Measurements from ENCODE around the gene TRIM62. TPM values are rescaled to one million over a fixed set of nuclear protein-coding genes. Genes with fewer than 3 reads are reported as not detected.

The TRIM62 gene
- total and polyA plus RNA-seq, 4 donors, result 0.60 to 1.3 (median 1.1) TPM

- no peak overlapping the region for H3K27ac ChIP-seq (ENCODE audit: low read depth in 1 of 2, low read length in 2 of 2)
- no peaks in the 10 kb centered on the region for H3K27me3 ChIP-seq (ENCODE audit: control insufficient read depth in 4 of 4, insufficient read depth in 4 of 4, low read length in 3 of 4)
- H3K4me3 ChIP-seq (ENCODE audit: low read depth in 1 of 3, low read length in 3 of 3), result no peak overlapping the region
- no peak for DNase-seq (ENCODE audit: low spot score)
- WGBS, result 86% methylated on average over 13 of the region's 13 CpGs
- H3K9me3 ChIP-seq (ENCODE audit: control insufficient read depth in 4 of 4, low read length in 3 of 4), result no peaks in the 10 kb centered on the region
- no peaks in the 10 kb centered on the region for H3K4me1 ChIP-seq (ENCODE audit: control insufficient read depth in 4 of 4, insufficient read depth in 4 of 4, low read length in 3 of 4)
- peak; percentile 19 for TF ChIP-seq SP1 (IDR thresholded peaks at IDR 0.05)
- TF ChIP-seq NR2F2 (IDR thresholded peaks at IDR 0.05), result peak; percentile 88
- no peak for TF ChIP-seq RAD21 (IDR thresholded peaks at IDR 0.05)
- no peak overlapping the region for H3K9ac ChIP-seq (ENCODE audit: low read depth in 1 of 2, low read length in 2 of 2)
- H3K36me3 ChIP-seq (ENCODE audit: control insufficient read depth in 4 of 4, insufficient read depth in 3 of 4, low read depth in 1 of 4, low read length in 3 of 4), result no peaks in the 10 kb centered on the region
These were observed 11.2 kb downstream of the TRIM62 start for GRCh38 chr1:33170351-33171274.

GRCh38 chr1:33169290-33170055 lies 12.4 kb downstream of the TRIM62 start:
- no peak for TF ChIP-seq SP1 (IDR thresholded peaks at IDR 0.05)
- no peak for TF ChIP-seq FOXA2 (IDR thresholded peaks at IDR 0.05)
- TF ChIP-seq RAD21 (IDR thresholded peaks at IDR 0.05), result no peak
- TF ChIP-seq CTCF (IDR thresholded peaks at IDR 0.05; ENCODE audit: low read depth, low read length, missing input control), result no peak
- no peak for TF ChIP-seq REST (IDR thresholded peaks at IDR 0.05)
- no peak for TF ChIP-seq NR2F2 (IDR thresholded peaks at IDR 0.05)
- no peak for TF ChIP-seq MAX (IDR thresholded peaks at IDR 0.05)
- TF ChIP-seq RXRA (IDR thresholded peaks at IDR 0.05), result no peak
- TF ChIP-seq ZBTB33 (IDR thresholded peaks at IDR 0.05), result no peak
- no peak for TF ChIP-seq HNF4A (conservative IDR thresholded peaks at IDR 0.05)
- no peak for TF ChIP-seq HNF4G (IDR thresholded peaks at IDR 0.05)
- TF ChIP-seq TAF1 (conservative IDR thresholded peaks at IDR 0.05), result no peak
- TF ChIP-seq EGR1 (IDR thresholded peaks at IDR 0.05; ENCODE audit: low read depth in 2 of 2), result no peak
- TF ChIP-seq ATF3 (IDR thresholded peaks at IDR 0.05), result no peak
- TF ChIP-seq GABPA (IDR thresholded peaks at IDR 0.05 in 1 of 2, conservative IDR thresholded peaks at IDR 0.05 in 1 of 2), result no peak
- H3K4me3 ChIP-seq (ENCODE audit: low read depth in 1 of 3, low read length in 3 of 3), result no peak overlapping the region
- 84% methylated on average over 11 of the region's 11 CpGs for WGBS
- H3K36me3 ChIP-seq (ENCODE audit: control insufficient read depth in 4 of 4, insufficient read depth in 3 of 4, low read depth in 1 of 4, low read length in 3 of 4), result no peaks in the 10 kb centered on the region
- no peaks in the 10 kb centered on the region for H3K9me3 ChIP-seq (ENCODE audit: control insufficient read depth in 4 of 4, low read length in 3 of 4)
- H3K27me3 ChIP-seq (ENCODE audit: control insufficient read depth in 4 of 4, insufficient read depth in 4 of 4, low read length in 3 of 4), result no peaks in the 10 kb centered on the region
- H3K27ac ChIP-seq (ENCODE audit: low read depth in 1 of 2, low read length in 2 of 2), result no peak overlapping the region
- no peak overlapping the region for H3K9ac ChIP-seq (ENCODE audit: low read depth in 1 of 2, low read length in 2 of 2)
- DNase-seq (ENCODE audit: low spot score), result no peak
- H3K4me1 ChIP-seq (ENCODE audit: control insufficient read depth in 4 of 4, insufficient read depth in 4 of 4, low read length in 3 of 4), result no peaks in the 10 kb centered on the region
